NCI-H345 treated with DMSO at 0.1 percent for 48 hours (cell line): ENCODE results near the gene ENC1.

Experiments used
- DNase-seq: peaks from one replicate; lab custom pipeline; 2025; ENCODE audit not compliant: unreplicated experiment; lab: John Stamatoyannopoulos, UW

Gene ENC1

DNA sequence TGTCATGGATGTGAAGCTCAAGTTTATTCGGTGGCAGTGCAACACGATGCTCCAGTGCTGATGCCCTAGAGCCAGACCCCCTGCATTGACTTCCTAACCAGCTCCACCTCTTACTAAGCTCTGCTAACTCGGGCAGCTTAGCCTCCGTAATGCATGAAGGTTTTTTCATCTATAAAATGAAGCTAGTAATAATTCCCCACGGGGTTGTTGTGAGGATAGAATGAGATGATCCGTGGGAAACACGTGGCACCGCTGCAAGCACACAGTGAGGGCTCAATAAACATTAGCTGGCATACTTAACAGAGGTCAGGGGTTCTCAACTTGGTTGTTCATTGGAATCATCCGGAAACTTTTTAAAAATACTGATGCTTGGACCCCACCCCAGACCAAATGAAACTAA is 6.8 kb downstream of the ENC1 start:
- no peak for DNase-seq

DNA sequence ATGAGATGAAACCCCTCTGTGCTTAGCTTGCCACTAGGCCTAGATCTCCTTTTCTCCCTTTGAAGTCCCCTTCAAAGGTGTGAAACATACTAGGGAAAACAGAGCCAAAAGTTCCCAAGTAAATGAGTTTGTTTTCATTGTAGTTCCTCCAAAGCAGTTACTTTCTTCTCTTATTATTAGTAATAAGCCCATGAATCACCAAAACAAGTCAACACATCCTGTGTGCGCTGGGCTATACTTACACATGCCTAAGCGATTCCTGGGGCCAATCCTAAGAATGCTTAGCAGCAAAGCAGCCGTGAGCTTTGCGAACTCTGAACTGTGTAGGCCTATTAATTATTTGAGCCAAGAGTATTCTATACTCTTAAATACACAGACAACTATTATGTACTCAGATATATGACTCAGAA is 7.6 kb downstream of the ENC1 start:
- no peak for DNase-seq

DNA sequence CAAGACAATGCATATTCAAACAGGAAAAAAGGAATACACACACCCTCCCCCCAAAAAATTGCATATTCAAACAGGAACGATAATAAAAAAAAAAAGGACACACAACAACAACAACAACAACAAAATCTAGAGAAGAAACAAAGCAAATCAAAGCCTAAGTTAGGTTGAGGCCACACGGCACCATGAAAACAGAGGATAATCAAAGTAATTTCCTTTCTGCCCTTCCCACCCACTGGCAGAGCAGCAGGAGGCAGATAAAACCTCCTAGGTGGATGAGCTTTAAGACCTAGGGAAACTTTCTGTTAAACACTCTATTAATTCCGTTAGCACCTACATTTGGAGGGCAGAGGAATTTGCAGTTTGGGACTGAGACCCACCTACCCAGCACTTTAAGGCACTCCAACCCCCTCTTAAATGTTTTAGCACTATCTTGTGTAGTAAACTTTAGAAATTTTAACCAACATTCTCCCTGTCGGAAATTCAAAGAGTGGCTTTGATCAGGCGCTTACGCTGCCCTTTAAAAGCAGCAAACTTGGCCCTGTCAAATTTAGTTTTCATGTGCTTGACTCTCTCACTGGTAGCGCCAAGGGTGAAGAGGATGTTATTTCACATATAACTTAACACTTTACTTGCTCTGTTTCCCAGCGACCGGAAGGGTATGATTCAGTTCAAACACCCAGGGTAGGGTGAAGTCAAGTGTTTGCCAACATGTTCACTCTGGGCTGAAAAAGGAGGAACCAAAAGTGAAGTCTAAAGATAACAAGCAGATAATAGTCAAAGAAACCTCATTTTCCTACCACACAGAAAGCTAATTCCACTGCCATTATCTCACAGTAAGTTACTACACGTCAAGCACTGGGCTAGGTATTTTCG is 9.2 kb downstream of the ENC1 start:
- DNase-seq = no peak

DNA sequence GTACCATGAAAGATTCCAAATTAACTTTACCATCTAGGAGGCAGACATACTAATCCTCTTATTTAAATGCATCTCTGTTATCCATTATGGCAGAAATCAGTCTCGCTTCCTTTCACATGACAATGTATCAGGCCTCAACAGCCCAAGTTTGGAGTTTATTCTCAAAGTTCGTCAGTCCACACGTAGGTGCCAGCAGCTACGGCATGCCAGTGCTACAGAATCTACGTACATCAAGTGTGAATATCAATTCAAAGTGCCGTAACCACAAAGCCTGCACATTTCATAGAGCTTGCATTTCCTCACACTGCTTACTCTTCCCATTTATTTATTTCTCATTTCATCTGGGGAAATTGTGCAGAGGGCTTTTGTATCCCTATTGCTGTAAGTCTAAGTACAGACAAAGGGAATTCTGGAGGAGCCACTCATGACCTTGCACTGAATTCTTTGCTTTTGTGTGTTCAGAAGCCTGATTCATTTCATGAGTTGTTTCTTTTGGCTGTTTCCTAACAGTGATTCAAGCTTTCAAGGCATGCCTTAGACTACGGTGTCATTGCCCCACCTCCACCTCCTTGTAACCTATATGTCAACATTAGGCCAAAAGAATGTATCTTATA is 10.0 kb downstream of the ENC1 start:
- no peak for DNase-seq

DNA sequence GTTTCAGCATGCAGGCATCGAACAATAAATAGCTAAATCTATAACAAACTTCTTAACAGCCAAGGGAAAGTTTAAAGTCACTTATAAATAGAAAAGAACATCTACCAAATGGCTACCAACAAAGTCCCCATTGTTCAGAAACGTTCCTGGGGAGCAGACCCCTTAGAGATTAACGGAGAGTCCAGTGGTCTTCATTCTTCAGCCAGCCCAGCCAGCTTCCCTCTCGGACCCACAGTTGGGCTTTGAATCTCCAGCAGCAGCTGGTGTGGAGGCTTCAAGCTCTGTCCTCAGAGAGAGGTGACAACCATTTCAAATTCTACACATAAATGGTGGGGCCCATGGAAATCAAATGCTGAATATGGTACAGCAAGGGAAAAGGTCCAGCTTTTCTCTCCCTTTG is 11.2 kb downstream of the ENC1 start:
- no peak for DNase-seq

DNA sequence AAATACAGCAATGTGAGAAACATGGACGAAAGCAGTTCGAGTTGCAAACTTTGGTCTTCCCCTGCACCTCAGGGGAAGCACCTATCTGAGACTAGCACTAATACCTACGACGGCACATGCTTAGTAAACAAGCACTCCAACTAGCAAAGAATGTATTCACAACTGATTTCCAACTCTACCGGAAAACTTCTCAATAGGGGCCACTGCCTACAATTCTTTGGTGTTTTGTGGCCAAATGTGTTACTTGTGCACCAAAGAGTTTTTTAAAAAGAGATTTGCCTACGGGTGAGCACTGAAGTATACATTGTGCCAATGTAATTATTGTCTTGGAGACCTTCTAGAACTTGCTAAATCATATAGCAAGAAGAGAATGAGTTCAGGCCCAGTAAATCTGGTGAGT is 12.2 kb downstream of the ENC1 start:
- no peak for DNase-seq

DNA sequence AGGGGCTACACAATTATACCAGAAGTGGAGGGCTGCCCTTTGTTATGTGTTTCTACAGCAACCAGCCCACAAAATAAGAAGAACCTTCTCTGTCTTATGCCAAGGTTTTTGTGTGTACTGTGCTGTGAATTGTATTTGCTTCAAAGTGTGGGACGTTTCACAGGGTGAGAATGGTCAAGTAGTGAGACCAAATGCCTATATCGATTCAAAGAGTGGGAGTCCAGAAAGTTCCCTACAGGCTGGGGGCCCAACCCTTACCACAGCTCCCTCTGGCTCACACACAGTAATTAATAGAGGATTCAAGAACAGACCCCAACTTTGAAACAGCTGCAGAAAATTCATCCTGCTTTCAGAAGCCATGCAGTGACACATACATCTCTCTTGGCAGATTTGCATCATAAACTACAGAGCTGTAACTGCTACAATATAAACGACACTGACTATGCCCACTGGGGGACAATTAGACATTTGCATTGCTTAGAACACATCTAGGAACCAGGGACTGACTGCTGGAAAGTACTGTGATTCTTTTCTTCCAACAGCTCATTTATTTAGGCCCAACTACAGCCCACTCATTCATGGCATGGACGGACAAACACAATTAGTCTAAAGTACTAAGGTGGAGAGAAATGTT is 12.8 kb downstream of the ENC1 start:
- no peak for DNase-seq

DNA sequence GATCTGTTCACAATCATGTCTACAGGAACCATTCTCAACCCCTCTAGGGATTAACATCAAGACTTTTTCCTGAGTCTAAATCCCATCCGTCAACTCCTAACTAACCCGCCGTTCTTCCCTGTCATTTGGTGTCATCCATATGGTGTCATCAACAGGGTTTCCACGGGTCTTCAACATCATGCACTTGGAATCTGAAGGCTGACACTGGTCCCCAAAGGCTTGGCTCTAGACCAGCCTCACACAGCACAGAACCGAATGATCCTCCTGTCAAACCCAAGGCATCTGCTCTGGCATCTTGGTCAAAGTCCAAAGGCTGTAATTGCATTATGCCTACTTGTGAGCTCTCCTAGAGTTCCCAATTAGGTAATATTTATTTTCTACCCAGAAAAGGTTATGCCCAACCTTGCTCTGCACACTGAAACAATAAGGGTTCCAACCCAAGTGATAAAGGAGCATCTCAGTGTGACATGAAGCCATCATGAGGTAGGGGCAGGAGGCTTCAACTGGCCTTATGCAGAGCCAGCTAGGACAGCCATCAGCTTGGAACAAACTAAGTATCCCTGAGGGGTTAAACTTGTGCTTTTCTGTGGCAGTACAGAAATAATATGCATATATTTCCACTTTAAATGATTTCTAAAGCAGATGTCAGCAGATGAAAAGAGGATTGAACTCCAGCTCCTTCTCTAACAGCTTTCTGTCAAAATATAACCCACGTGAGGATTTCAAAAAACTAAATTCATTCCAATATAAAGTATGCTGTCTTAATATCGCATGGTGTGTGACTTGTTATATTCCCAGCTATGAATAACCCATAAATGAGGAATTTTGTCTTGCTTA is 13.9 kb downstream of the ENC1 start:
- no peak for DNase-seq

DNA sequence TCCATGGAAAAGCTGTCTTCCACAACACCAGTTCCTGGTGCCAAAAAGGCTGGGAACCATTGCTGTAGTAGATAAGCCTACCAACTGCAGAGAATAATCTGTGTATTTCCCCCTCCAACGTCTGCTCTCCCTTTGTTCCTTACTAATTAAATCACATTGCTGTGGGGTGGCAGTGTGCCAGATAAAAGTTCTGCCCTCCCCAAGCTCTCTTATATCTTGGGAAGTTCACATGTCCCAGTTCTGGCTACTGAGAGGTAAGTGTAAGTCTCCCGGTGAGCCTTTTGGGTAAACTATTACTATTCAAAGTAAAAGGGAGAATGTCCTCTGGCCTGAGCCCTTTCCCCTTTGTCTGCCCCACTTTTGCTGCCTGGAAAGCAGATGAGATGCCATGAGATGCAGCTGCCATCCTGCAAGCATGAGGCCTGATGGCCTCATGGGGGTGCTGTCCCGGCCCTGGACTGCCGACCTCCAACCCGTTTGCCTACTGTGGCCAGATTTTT is 14.7 kb downstream of the ENC1 start:
- DNase-seq = no peak

DNA sequence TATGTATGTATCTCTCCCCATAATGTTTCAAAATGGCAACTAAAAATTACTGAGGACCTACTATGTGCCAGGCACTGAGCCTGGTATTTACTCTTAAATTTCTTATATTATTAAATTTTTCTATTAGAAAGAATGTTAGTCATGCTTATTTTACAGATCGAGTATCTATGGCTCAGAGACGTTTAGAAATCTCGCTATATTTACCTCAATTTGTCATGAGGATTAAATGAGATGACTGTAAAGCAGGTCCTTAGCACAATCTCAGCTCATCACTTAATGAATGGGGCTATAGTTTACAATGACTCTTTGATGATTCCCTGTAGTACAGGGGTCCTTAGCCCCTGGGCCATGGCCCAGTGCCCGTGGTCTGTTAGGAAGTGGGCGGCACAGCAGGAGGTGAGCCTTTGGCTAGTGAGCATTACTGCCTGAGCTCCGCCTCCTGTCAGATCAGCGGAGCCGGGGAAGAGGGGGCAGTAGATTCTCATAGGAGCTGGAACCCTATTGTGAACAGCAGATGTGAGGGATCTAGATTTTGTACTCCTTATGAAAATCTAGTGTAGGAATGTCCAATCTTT is 15.5 kb downstream of the ENC1 start:
- DNase-seq = no peak

DNA sequence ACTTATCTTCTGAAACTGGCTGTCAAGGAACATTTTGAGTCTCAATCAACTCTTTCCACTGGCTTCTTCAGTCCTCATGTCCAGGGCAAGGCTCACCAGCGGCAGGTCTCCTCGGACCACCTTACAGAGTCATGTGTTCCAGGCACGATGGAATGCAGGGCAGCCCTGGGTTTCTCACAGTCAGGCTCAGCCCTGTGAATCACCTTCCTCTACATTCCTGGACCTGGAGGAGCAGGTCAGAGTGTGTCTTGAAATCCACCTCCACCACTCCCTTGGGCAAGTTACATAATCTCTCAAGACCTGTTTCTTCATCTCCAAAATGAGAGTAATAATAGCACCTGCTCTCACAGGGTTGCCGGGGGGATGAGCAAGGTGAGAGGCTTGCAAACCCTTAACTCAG is 16.0 kb downstream of the ENC1 start:
- no peak for DNase-seq

DNA sequence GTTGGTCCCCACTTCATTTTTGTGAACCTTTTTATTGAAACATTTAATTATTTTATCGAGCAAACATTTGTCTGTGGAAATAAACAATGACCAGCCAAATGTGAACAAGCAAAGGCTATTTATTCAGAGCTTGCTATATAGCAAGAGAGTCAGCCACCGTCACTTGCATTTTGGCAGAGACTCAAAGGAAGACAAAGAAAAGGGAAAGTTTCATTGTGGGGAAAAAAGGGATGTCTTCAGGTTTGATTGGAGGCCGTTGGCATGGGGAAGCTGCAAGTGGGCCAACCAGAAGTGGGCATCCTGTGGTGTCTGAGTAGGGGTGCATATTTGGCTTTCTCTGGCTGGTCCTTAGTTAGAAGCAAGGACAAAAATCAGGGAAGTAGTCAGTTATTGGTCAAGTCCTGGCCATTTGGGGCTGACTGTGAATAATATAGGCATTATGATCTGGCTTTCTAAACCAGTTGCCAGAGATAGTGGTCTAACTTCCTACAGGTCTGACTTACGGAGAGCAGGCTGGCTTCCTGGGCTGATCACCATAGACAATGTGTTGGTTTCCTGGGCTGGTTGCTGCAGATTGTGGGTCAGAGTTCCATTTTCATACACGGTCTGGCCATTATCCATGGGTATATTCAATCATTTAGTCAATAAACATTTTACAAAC is 16.6 kb downstream of the ENC1 start:
- peak; percentile 17 for DNase-seq

DNA sequence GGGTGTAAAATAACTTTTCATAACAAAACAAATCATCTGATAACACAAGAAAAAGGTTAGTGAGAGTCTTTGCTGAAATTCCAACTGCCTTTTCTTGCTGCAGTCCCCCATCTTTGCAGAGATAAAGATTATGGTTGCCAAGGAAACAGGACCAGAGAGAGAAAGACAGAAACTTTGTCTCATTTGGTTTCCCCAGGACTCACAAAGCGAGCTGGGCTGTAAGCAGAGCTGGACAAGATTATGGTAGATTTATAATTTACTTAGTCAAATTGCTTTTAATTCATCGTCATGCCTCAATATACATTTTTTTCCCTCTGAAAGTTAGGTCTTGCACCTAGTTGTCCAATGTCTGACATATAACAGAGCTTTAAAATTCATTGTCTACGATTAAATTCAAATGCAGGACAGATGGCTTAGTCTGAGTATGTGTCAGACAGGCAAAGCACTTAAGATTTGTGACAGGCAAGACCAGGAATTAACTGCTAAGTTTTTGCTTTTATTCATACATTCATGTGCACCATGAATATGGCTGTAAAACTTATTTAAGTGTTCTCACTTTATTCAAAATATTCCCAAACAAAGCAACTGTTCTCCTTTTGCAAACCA is 17.4 kb downstream of the ENC1 start:
- DNase-seq = no peak

DNA sequence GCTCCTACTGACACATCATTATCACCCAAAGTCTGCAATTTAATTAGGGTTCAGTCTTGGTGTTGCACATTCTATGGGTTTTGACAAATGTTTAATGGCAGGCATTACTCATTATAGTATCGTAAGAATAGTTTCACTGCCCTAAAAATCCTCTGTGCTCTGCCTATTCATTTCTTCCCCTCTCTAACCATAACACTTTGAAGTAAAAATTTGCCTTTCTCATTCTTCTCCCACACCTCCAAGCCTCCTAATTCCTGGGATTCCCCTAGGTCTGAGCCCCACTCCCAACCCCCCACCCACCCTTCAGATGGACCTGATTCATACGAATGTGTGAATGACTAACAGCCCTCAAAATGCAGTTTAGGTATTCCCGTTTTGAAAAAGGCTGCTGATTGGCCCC is 18.4 kb downstream of the ENC1 start:
- no peak for DNase-seq

DNA sequence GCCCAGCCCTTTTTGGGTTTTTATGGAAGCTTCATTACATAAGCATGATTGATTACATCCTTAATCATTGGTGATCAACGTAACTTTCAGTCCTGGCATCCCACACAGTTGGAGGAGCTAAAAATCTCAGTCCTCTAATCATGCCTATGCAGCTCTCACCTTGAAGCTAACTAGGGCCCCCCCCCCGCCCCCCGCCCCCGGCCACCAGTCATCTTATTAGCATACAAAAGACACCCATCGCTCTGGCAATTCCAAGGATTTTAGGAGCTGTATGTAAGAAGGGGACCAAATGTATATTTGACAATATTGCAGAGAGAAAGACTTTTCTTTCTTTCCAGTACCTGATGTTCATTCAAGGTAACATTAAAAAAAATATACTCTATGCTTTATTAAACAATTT is 19.0 kb downstream of the ENC1 start:
- DNase-seq = no peak

DNA sequence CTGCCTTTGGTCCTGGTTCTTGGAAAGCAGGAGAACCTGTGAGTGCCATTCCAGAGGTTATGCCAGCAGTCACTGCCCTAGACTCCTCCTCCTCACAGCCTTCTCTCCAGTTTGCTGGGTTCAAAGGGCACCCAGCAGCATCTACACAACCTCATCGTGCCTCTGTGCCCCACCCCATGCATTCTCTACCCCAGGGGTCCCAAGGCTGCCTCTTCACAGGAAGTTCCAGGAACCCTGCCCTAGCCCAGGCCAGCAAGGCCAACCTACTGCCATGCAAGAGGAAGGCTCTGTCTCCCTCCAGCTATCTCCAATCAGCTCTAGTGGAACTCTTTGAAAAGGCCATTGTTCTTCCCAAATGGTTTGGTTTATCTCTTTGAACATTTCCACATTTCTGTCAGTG is 21.2 kb downstream of the ENC1 start:
- no peak for DNase-seq

DNA sequence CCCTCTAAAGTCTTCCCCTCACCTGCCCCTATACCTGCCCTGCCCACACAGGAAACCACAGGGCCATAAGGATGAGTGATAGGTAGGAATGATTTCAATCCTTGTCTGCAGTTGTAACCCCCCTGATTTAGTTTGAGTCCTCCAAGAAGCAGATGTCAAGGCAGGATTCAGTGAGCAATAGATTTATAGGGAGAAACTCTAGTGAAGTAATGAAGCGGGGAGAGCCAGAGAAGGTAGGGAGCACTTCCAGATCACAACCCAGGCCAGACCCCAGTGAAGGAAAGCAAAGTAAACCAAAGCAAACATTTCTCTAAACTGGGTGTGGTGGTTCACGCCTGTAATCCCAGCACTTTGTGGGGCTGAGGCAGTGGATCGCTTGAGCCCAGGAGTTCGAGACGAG is 22.4 kb downstream of the ENC1 start:
- no peak for DNase-seq

DNA sequence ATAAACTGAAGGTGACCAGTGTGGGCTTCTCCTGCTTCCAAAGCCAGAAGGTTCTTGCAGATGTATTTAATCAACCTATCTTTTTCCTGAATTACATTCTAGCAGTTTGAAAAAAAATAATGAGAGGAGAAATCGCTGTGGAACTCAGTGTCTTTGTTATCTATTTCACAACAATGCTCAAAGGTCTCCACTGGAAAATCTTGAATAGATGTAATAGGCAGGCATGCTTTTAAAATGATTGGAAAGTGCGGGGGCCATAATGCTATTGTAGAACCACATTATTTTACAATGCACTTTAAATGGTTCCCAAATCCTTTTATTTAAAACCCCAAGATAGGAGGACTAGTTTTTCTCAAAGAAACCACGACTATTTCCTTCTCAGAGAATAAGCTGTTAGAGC is 23.3 kb downstream of the ENC1 start:
- no peak for DNase-seq

DNA sequence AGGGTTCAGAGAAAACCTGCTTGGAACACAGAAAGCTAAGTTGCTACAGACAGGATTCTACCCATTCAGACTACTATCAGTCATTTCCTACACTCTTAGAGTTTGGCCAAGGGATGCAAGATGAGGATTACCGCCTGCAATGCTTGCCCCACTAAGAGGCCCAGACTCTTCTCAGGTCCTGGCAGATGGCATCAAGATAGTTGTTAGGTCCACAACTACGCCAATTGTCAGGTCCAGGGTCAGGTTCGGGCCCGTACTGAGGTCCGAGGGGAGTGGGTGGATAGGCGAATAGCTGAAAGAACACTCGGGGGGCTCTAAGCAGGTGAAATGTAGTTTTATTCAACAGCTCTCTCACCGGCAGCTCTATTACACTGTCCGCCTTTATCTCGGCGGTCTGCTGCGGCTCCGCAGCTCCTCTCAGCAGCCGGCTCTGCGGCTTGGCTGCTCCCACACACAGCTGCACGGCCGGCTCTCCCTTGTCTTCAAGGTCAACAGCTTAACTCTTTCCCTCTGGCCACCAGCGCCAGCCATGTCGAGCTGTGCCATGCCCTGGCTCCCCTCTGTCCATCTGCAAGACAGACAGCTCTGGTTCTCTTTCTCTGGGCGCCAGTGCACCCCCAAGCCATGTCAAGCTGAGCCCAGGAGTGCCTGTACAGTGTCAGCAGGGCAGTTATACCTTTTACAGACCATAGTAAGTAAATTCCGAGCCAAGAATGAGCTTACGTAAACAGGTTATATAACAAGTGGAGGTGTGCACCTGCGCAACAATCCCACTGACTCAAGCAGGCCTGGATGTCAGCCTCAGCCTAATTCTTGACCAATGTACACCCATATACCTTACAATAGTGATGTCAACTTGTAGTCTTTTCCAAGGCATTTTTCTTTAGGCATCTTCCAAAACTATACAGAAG is 24.0 kb downstream of the ENC1 start:
- DNase-seq = no peak
